Measurements from ENCODE around the gene LIPT2.
A peak's percentile ranks its signal among the peaks of the same experiment; 100 is the strongest.

The LIPT2 gene

GRCh38 chr11:74478877-74479731, 14.4 kb downstream of the LIPT2 start:
- H3K4me3 Mint-ChIP-seq, result no peak overlapping the region
- H3K36me3 Mint-ChIP-seq, result no peaks in the 10 kb centered on the region
- H3K27me3 Mint-ChIP-seq, result no peaks in the 10 kb centered on the region
- no peaks in the 10 kb centered on the region for H3K4me1 Mint-ChIP-seq (ENCODE audit: low read depth)
- no peak overlapping the region for H3K27ac Mint-ChIP-seq
- H3K9me3 Mint-ChIP-seq (ENCODE audit: low read depth), result no peaks in the 10 kb centered on the region

- Mint-ChIP-seq H3K27ac (no peak overlapping the region), H3K27me3 (peaks cover 2% of the 10 kb centered on the region), H3K9me3 (ENCODE audit: low read depth) (no peaks in the 10 kb centered on the region), H3K4me1 (ENCODE audit: low read depth) (no peaks in the 10 kb centered on the region), H3K4me3 (no peak overlapping the region), H3K36me3 (no peaks in the 10 kb centered on the region)
Measured at GRCh38 chr11:74476536-74476935, 17.0 kb downstream of the LIPT2 start.

DNA sequence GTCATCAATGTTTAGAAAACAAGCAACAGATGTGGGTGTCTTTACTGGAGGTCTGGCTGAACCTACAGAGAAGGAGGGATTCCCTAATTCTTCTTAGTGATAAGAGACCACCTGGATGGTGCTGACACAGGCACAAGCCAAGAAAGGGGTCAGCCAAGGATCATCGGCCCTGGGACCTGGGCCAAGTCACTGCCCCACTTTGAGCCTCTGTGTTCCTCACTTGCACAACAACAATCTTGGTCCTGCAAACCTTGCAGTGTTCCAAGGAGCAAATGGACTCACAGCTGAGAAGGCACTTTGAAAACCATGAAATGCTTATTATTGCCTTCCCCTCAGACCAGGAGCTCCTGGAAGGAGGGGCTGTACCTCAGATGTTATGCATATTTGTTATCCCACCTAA, 19.2 kb downstream of the LIPT2 start:
- Mint-ChIP-seq H3K27me3 (peaks cover 5% of the 10 kb centered on the region), H3K4me3 (no peak overlapping the region), H3K9me3 (ENCODE audit: low read depth) (no peaks in the 10 kb centered on the region), H3K27ac (no peak overlapping the region), H3K4me1 (ENCODE audit: low read depth) (no peaks in the 10 kb centered on the region), H3K36me3 (no peaks in the 10 kb centered on the region)

GRCh38 chr11:74473382-74474173, 19.9 kb downstream of the LIPT2 start:
- Mint-ChIP-seq H3K36me3 (no peaks in the 10 kb centered on the region), H3K27me3 (peaks cover 6% of the 10 kb centered on the region), H3K4me3 (no peak overlapping the region), H3K9me3 (ENCODE audit: low read depth) (no peaks in the 10 kb centered on the region), H3K4me1 (ENCODE audit: low read depth) (no peaks in the 10 kb centered on the region), H3K27ac (no peak overlapping the region)

GRCh38 chr11:74471668-74472429, 21.7 kb downstream of the LIPT2 start:
- Mint-ChIP-seq H3K4me1 (ENCODE audit: low read depth) (peaks cover 6% of the 10 kb centered on the region), H3K27me3 (peaks cover 14% of the 10 kb centered on the region), H3K9me3 (ENCODE audit: low read depth) (no peaks in the 10 kb centered on the region), H3K4me3 (no peak overlapping the region), H3K27ac (no peak overlapping the region), H3K36me3 (no peaks in the 10 kb centered on the region)

DNA sequence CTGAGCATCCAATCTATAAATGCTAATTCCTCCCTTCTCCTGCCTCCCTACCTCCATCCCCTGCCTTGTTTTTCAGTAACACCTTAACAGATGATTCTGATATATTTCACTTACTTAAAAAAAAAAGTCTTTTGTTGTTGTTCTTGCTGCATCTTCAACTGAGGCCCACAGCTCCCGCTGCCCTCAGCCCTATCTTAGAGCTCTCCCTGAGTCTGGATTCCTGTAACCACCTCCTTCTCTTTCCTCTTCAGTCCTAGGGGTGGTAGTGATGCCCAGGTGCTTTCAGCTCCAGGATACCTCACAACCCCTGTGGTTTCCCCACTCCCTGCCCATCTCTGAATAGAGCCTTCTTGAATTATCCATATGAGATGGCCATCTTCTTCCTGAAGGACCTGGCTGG, 22.5 kb downstream of the LIPT2 start:
- no peak overlapping the region for H3K4me3 Mint-ChIP-seq
- H3K9me3 Mint-ChIP-seq (ENCODE audit: low read depth), result no peaks in the 10 kb centered on the region
- H3K27me3 Mint-ChIP-seq, result peaks cover 22% of the 10 kb centered on the region
- H3K27ac Mint-ChIP-seq, result no peak overlapping the region
- H3K36me3 Mint-ChIP-seq, result no peaks in the 10 kb centered on the region
- peaks cover 6% of the 10 kb centered on the region for H3K4me1 Mint-ChIP-seq (ENCODE audit: low read depth)

- no peak overlapping the region for H3K27ac Mint-ChIP-seq
- H3K36me3 Mint-ChIP-seq, result no peaks in the 10 kb centered on the region
- H3K27me3 Mint-ChIP-seq, result peaks cover 24% of the 10 kb centered on the region
- H3K9me3 Mint-ChIP-seq (ENCODE audit: low read depth), result no peaks in the 10 kb centered on the region
- H3K4me3 Mint-ChIP-seq, result no peak overlapping the region
- H3K4me1 Mint-ChIP-seq (ENCODE audit: low read depth), result peaks cover 6% of the 10 kb centered on the region
Measured at GRCh38 chr11:74470526-74470925, 23.0 kb downstream of the LIPT2 start.

DNA sequence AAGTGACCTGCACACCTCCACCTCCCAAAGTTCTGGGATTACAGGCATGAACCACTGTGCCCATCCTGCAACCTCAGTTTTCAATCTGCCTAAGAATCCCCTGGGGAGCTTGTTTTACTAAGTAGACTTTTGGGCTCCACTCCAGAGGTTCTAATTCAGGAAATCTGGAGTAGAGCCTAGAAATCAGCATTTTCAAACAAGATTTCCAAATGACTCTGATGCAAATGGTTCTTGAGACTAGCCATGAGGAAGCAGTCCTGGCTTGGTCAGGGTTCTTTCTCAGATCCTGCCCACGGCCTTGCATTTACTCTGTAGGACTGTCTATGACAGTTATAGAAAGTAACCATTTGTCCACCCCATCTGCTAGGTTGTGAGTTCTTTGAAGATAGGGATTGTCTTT, 24.6 kb downstream of the LIPT2 start:
- no peak overlapping the region for H3K27ac Mint-ChIP-seq
- no peak overlapping the region for H3K4me3 Mint-ChIP-seq
- H3K9me3 Mint-ChIP-seq (ENCODE audit: low read depth), result no peaks in the 10 kb centered on the region
- H3K27me3 Mint-ChIP-seq, result peaks cover 29% of the 10 kb centered on the region
- peaks cover 6% of the 10 kb centered on the region for H3K4me1 Mint-ChIP-seq (ENCODE audit: low read depth)
- no peaks in the 10 kb centered on the region for H3K36me3 Mint-ChIP-seq

DNA sequence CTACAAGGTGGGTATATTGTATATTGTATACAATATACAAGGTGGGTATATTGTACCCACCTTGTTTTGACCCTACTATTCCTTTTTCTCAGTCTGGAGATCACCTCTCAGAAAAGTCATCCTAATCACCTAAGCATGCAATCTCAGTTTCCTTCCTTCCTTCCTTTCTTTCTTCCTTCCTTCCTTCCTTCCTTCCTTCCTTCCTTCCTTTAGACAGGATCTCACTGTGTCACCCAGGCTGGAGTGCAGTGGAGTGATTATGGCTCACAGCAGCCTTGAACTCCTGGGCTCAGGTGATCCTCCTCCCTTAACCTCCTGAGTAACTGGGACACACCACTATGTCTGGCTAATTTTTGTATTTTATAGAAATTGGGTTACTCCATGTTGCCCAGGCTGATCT, 25.0 kb downstream of the LIPT2 start:
- Mint-ChIP-seq H3K4me1 (ENCODE audit: low read depth) (peaks cover 6% of the 10 kb centered on the region), H3K4me3 (no peak overlapping the region), H3K27me3 (peaks cover 29% of the 10 kb centered on the region), H3K9me3 (ENCODE audit: low read depth) (no peaks in the 10 kb centered on the region), H3K27ac (no peak overlapping the region), H3K36me3 (no peaks in the 10 kb centered on the region)

- Mint-ChIP-seq H3K9me3 (ENCODE audit: low read depth) (no peaks in the 10 kb centered on the region), H3K27ac (no peak overlapping the region), H3K4me3 (peak overlapping the region; percentile 51), H3K4me1 (ENCODE audit: low read depth) (peaks cover 6% of the 10 kb centered on the region), H3K27me3 (peaks cover 29% of the 10 kb centered on the region), H3K36me3 (no peaks in the 10 kb centered on the region)
Measured at GRCh38 chr11:74468058-74468457, 25.5 kb downstream of the LIPT2 start.

DNA sequence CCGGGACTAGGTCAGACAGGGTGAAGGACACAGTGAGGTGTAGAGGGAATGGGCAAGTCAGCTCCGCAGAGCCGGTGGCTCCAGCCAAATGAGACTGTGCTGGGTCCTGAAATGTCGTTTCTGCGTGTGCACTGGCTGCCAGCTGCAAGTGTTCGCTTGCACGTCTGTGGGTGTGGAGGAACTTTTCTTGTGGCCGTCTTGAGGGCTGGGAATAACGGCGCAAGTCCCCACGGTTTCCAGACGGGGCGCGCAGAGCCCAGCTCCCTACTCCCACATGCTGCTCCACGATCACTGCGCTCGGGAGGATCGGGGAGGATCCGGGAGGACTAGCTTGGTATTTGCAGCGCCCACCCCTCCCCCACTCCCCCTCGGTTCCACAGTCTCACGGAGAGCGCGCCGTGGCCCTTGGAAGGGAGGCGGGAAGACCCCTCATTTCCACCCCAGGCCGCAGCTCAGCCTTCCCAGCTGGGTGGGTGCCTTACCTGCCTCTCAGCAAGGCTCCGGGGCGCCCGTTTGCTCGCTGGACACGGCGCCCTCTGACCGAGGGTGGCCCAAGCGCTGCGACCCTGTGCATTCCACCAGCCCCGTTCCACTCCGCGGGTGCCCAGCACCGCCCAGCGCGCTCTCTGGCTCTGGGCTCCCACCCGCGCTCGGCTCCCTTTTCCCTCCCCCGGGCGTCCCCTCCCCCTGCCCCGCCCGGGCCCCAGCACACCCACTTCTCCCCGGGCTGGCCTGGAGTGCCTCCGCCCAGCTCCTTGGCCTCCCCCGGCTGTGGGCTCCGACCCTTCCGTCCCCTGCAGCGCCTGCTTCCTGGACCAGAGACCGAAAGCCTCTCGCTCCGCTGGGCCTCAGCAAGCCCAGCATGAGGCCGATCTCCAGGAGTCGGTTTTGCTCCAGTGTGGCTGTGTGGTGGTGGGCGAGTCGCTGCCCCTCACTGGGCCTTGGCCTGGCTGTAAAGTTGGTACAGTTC, 26.3 kb downstream of the LIPT2 start, which contains the start of gene KCNE3:
TSS of gene KCNE3 (minus strand) at position 634 of the 970 bp plus-strand sequence. CDS start 9,986 bp downstream, outside the sequence.
- Mint-ChIP-seq H3K9me3 (ENCODE audit: low read depth) (no peaks in the 10 kb centered on the region), H3K27ac (no peak within 1 kb of the TSS), H3K27me3 (peaks cover 29% of the 10 kb centered on the region), H3K4me3 (peak within 1 kb of the TSS; percentile 63), H3K4me1 (ENCODE audit: low read depth) (peaks cover 6% of the 10 kb centered on the region), H3K36me3 (no peaks in the 10 kb centered on the region)

GRCh38 chr11:74465291-74465708, 28.2 kb downstream of the LIPT2 start:
- no peaks in the 10 kb centered on the region for H3K9me3 Mint-ChIP-seq (ENCODE audit: low read depth)
- H3K27ac Mint-ChIP-seq, result no peak overlapping the region
- H3K4me3 Mint-ChIP-seq, result no peak overlapping the region
- peaks cover 6% of the 10 kb centered on the region for H3K4me1 Mint-ChIP-seq (ENCODE audit: low read depth)
- H3K27me3 Mint-ChIP-seq, result peaks cover 24% of the 10 kb centered on the region
- H3K36me3 Mint-ChIP-seq, result no peaks in the 10 kb centered on the region

- peaks cover 6% of the 10 kb centered on the region for H3K4me1 Mint-ChIP-seq (ENCODE audit: low read depth)
- no peak overlapping the region for H3K27ac Mint-ChIP-seq
- H3K4me3 Mint-ChIP-seq, result no peak overlapping the region
- H3K36me3 Mint-ChIP-seq, result no peaks in the 10 kb centered on the region
- peaks cover 24% of the 10 kb centered on the region for H3K27me3 Mint-ChIP-seq
- H3K9me3 Mint-ChIP-seq (ENCODE audit: low read depth), result no peaks in the 10 kb centered on the region
Measured at GRCh38 chr11:74464746-74465145, 28.8 kb downstream of the LIPT2 start.

DNA sequence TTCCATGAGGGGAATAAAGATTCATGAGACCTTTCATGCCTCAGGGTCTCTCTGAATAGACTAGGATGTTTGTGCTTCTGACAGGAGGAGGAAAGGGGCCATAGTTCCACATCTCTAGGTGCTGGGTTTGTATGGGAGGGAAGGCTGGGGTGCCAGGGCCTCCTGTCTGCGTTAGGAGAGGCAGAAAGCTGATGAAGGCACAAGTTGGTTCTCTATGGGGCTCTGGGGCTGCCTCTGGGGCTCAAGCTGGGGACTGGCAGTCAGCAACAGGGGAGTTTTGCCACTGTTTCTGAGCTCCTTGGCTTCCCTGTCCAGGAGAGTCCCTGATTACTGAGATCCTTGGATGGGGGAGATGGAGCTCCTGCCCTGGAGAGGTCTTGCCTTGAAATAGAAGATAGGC, 30.3 kb downstream of the LIPT2 start:
- peaks cover 19% of the 10 kb centered on the region for H3K27me3 Mint-ChIP-seq
- no peaks in the 10 kb centered on the region for H3K36me3 Mint-ChIP-seq
- no peak overlapping the region for H3K27ac Mint-ChIP-seq
- H3K4me3 Mint-ChIP-seq, result no peak overlapping the region
- peaks cover 6% of the 10 kb centered on the region for H3K4me1 Mint-ChIP-seq (ENCODE audit: low read depth)
- H3K9me3 Mint-ChIP-seq (ENCODE audit: low read depth), result no peaks in the 10 kb centered on the region
